Parathyroid adenoma (tissue), 2 donors: ENCODE data around the gene ZFP36L1.

Source experiments
- H2AFZ ChIP-seq: fragments of 300-600 bp; sonication (generic); one replicate; pipeline ENCODE4 v1.7.0; 2017; ENCODE audit warnings: antibody characterized with exemption, mild to moderate bottlenecking
- H3K27ac ChIP-seq: fragments of 300-600 bp; sonication (generic); one replicate; pipeline ENCODE4 v1.7.0; 2017
- H3K27me3 ChIP-seq: fragments of 300-600 bp; sonication (generic); one replicate; pipeline ENCODE4 v1.7.0; 2017; ENCODE audit warnings: low read length; ENCODE audit not compliant: control insufficient read depth, insufficient read depth
- H3K36me3 ChIP-seq: fragments of 300-600 bp; sonication (generic); one replicate; pipeline ENCODE4 v1.7.0; 2017; ENCODE audit warnings: low read length; ENCODE audit not compliant: control insufficient read depth, insufficient read depth
- H3K4me1 ChIP-seq: fragments of 300-600 bp; sonication (generic); one replicate; pipeline ENCODE4 v1.7.0; 2017; ENCODE audit warnings: control low read depth
- H3K4me2 ChIP-seq: fragments of 300-600 bp; sonication (generic); one replicate; pipeline ENCODE4 v1.7.0; 2017; ENCODE audit warnings: low read length
- H3K4me3 ChIP-seq: fragments of 300-600 bp; sonication (generic); one replicate; pipeline ENCODE4 v1.7.0; 2017; ENCODE audit warnings: low read depth, low read length
- H3K79me2 ChIP-seq: fragments of 300-600 bp; sonication (generic); one replicate; pipeline ENCODE4 v1.7.0; 2017; ENCODE audit warnings: control low read depth
- H3K9ac ChIP-seq: fragments of 300-600 bp; sonication (generic); one replicate; pipeline ENCODE4 v1.7.0; 2017; ENCODE audit warnings: mild to moderate bottlenecking
- H3K9me3 ChIP-seq: fragments of 300-600 bp; sonication (generic); one replicate; pipeline ENCODE4 v1.7.0; 2017; ENCODE audit warnings: low read length; ENCODE audit not compliant: control insufficient read depth
- TF ChIP-seq, protein P1 (sequence below): fragments of 300-600 bp; sonication (generic); IDR thresholded peaks from one replicate; pipeline ENCODE4 v1.7.0; 2017; ENCODE audit warnings: antibody characterized with exemption, mild to moderate bottlenecking
- donor health status: primary hyperparathyroidism.

Gene ZFP36L1

DNA sequence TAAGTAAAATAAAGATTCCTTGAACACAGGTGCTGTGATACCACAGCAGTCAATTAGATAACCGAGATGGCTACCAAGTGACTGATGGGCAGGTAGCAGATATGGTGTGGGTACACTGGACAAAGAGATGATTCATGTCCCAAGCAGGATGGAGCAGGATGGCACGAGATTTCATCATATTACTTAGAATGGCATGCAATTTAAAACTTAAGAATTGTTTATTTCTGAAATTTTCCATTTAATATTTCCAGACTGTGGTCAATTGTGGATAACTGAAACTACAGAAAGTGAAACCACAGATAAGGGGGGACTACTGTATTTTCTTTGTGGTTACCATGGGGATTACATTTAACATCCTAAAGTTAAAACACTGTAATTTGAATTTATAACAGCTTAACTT lies 7.5 kb upstream of the ZFP36L1 start:
- H2AFZ ChIP-seq, result no peak overlapping the region
- no peak overlapping the region for H3K27ac ChIP-seq
- H3K4me2 ChIP-seq, result no peak overlapping the region
- H3K4me1 ChIP-seq, result no peaks in the 10 kb centered on the region
- no peak overlapping the region for H3K4me3 ChIP-seq
- no peak overlapping the region for H3K9ac ChIP-seq
- H3K9me3 ChIP-seq, result no peaks in the 10 kb centered on the region
- no peaks in the 10 kb centered on the region for H3K27me3 ChIP-seq
- TF ChIP-seq, protein P1, sequence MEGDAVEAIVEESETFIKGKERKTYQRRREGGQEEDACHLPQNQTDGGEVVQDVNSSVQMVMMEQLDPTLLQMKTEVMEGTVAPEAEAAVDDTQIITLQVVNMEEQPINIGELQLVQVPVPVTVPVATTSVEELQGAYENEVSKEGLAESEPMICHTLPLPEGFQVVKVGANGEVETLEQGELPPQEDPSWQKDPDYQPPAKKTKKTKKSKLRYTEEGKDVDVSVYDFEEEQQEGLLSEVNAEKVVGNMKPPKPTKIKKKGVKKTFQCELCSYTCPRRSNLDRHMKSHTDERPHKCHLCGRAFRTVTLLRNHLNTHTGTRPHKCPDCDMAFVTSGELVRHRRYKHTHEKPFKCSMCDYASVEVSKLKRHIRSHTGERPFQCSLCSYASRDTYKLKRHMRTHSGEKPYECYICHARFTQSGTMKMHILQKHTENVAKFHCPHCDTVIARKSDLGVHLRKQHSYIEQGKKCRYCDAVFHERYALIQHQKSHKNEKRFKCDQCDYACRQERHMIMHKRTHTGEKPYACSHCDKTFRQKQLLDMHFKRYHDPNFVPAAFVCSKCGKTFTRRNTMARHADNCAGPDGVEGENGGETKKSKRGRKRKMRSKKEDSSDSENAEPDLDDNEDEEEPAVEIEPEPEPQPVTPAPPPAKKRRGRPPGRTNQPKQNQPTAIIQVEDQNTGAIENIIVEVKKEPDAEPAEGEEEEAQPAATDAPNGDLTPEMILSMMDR, result no peak
- H3K79me2 ChIP-seq, result no peaks in the 10 kb centered on the region
- H3K36me3 ChIP-seq, result no peaks in the 10 kb centered on the region

- Histone ChIP-seq H3K9me3 (no peaks in the 10 kb centered on the region), H3K4me2 (no peak overlapping the region), H3K27ac (no peak overlapping the region), H3K36me3 (no peaks in the 10 kb centered on the region), H3K4me3 (no peak overlapping the region), H3K9ac (no peak overlapping the region), H3K27me3 (no peaks in the 10 kb centered on the region), H3K4me1 (no peaks in the 10 kb centered on the region), H3K79me2 (no peaks in the 10 kb centered on the region), H2AFZ (no peak overlapping the region)
- TF ChIP-seq, protein P1, result no peak
Measured at GRCh38 chr14:68798621-68799020, 5.8 kb upstream of the ZFP36L1 start.

DNA sequence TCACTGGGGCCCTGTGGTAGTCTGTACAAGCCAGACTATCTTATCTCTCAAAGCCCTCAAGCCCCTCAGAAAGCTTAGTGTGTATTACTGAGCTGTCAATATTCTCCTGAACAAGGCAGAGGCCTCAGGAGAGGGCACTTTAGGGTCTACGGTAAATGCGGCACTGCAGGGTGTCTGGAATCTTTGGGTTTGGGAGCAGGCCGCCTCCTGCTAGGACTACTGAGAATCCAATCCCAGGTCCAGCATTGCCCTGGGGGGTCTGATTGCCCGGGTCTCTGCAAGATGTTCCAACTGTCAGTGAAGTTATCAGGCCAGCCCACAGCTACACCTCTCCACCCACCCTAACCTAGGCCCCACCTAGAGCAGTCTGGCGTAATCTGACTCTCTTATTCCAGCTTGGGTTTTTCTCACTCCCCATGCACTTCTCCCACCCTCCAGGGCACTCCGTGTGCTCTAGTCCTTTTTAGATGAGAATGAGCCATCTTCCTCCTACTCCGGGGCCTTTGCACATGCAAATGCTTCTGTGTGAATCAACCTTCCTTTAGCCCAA lies 4.3 kb upstream of the ZFP36L1 start:
- H3K36me3 ChIP-seq, result no peaks in the 10 kb centered on the region
- no peak overlapping the region for H3K27ac ChIP-seq
- H3K9me3 ChIP-seq, result no peaks in the 10 kb centered on the region
- peaks cover 3% of the 10 kb centered on the region for H3K79me2 ChIP-seq
- H3K4me2 ChIP-seq, result no peak overlapping the region
- no peaks in the 10 kb centered on the region for H3K4me1 ChIP-seq
- H3K9ac ChIP-seq, result no peak overlapping the region
- no peaks in the 10 kb centered on the region for H3K27me3 ChIP-seq
- no peak overlapping the region for H3K4me3 ChIP-seq
- TF ChIP-seq, protein P1, result no peak
- no peak overlapping the region for H2AFZ ChIP-seq

GRCh38 chr14:68796418-68797101 lies 3.7 kb upstream of the ZFP36L1 start:
- Histone ChIP-seq H3K79me2 (peaks cover 4% of the 10 kb centered on the region), H3K4me3 (peak overlapping the region; percentile 100), H3K27ac (peak overlapping the region; percentile 97), H3K9me3 (no peaks in the 10 kb centered on the region), H3K9ac (no peak overlapping the region), H3K4me2 (peak overlapping the region; percentile 99), H2AFZ (peak overlapping the region; percentile 57), H3K27me3 (no peaks in the 10 kb centered on the region), H3K36me3 (no peaks in the 10 kb centered on the region), H3K4me1 (no peaks in the 10 kb centered on the region)
- TF ChIP-seq, protein P1, result no peak
